OCI-M2 (cell line): Measurements from ENCODE around the gene CDK5.
A peak's percentile ranks its signal among the peaks of the same experiment; 100 is the strongest.

Experiments used
- DNase-seq: peaks from one replicate; lab custom pipeline; 2025; ENCODE audit not compliant: unreplicated experiment; lab: John Stamatoyannopoulos, UW

CDK5 gene

DNA sequence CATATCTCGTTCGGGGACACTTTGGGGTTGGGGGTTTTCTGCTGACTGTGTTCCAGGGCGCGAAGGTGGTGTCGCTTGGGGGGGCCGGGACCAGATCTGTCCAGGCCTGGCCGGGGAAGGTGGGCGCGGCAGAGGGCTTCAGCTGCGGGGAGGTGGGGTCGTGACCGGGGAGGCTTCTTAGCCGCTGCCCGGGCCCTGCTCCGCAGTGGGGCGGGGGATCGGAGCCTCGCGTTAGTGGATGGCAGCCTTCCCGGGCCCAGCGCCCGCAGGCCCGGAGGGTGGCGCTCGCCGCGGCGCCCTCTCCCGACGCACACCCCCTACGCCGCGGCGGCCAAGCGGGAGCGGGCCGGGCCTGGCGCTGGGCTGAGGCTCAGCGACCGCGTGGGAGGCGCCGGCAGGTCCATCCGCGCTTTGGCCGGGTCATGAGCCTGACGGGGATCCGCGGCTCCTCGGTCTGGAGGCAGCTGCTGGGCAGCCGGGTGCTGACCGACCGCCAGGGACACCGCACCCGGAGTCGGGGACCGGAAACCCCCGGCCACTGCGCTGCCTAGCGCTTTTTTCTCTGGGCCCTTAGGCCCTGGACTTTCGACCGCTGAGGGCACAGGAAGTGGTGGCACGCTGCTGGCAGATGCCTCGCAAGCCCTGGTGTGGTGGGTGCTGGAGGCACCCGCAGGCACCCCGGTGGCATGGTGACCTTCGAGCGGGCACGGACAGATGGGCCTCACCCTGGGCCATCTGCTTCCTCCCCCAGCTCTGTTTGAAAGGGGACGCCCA lies 29.7 kb upstream of the CDK5 start:
- DNase-seq: no peak

DNA sequence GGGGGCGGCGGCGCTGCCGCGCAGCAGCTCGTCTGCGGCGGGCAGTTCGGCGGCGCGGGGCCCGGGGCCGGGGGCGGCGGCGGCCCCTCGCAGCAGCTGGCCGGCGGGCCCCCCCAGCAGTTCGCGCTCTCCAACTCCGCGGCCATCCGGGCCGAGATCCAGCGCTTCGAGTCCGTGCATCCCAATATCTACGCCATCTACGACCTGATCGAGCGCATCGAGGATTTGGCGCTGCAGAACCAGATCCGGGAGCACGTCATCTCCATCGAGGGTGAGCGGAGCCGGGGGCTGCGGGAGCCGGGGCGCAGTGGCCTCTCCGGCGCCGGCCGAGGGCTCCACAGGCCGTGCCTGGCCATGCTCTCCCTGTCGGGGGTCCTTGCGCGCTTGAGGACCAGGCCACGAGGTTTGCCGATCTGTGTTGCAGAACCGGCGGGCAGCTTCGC lies 29.1 kb upstream of the CDK5 start:
- no peak for DNase-seq

DNA sequence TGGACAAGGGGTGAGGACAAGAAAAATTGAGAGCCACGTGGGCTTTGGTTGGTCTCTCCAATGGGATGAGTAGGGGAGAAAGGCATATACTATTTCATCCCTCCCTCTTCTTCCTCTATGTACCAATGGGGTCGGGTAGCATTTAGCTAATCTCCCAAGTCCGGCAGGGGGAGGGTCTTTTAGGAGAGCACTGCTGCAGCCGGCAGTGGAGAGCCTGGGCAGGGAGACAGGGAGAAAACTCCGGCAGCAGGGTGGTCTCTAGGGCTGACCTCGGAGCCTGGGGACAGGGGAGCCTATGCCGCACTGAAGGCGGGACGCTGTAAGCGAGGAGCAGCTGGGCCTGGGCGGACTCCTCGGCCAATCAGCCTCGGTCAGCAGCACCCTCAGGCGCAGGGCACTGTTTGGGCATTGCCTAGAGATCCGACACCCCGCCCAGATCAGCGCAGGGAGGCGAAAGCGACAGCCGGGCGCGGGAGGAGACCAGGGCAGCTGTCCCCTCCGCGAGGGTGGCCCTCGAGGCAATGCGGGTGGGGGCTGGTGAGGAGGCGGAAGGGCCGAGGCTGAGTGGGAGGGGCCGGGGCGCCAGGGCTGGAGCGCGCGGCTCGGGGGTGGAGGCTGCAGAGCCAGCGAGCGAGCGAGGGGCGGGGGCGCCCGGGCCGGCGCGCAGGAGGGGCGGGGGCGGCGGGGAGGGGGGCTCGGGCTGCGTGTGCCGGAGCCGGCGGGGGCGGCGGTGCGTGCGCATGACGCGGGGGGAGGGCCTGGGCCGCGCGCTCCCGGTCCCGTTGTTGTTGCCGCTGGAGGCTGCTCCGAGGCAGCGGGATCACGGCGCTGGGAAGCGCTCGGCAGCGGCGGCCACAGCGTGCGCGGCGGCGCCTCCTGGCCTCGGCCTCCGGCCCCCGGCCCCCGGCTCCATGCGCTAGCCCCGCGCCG lies 28.3 kb upstream of the CDK5 start, which contains the start of gene AGAP3:
AGAP3 (plus strand) TSS at position 785 of the 930 bp plus-strand sequence. CDS start 267 bp downstream, outside the sequence.
- peak; percentile 82 for DNase-seq

DNA sequence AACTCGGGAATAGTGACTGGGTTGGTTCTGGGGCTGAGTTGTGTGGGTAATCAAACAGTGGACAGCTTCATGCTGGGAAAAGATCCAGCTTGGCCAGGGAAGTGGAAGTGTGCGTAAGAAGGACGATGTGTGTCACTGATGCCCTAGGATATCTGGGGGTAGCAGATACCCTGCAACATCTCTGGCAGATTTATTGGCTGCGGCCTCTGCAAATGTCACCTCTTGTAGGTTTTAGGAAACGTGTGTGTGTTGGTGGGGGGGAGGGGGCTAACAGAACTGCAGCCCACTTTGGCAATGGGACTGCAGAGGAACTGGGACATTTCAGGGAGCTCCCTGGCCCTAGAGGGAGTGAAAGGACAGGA lies 27.6 kb upstream of the CDK5 start:
- DNase-seq: no peak

DNA sequence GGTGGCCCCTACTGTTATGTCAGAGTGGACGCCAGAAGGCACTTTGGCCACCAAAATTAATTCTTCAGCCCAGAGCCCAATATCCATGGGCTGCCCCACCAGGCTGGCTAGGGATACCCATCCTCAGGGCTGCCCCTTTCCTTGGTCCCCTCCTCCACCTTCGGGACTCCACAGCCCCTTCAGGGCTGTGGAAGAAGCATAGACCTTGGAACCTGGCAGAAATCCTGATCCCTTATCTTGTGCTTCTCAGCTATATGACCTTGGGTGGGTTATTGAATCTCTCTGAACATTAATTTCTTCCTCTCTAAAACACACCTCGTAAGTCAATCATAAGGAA lies 26.1 kb upstream of the CDK5 start:
- no peak for DNase-seq

DNA sequence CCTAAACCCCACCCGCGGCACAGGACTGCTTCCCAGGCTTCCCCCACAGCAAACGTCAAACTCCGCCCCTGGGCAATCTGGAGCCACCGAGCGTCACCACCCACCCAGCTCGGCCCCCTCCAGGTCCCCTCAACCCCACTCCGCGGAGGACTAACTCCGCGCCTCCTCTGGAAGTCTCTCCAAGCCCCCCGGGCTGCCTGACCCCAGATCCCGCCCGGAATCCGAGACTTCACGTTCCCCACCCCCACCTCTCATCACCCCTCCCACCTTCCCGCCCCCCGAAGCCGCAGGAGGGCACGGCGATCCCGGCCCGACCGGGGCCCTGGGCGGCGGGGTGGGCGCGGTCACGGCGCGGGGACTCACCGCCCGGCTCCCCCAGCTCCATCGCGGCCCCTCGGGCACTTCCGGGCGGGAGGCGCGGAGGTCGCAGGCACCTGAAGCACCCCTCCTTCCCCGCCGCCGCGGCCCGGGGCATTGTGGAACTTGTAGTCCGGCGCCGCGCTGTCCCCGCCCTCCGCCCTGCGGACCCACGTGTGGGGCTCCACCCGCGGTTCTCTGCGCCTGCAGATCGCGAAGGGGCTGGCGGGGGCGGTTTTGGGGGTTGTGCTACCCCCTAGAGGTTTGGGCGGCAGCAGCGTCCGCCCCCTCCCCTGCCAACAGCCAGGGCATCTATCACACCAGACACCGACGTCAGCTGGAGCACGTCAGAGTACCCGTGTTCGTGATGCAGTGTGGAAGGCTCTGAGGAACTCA lies 25.6 kb upstream of the CDK5 start, which contains the start of gene TMUB1:
TMUB1 (minus strand) TSS at position 423 of the 753 bp plus-strand sequence. CDS start 930 bp downstream, outside the sequence.
- DNase-seq: no peak

DNA sequence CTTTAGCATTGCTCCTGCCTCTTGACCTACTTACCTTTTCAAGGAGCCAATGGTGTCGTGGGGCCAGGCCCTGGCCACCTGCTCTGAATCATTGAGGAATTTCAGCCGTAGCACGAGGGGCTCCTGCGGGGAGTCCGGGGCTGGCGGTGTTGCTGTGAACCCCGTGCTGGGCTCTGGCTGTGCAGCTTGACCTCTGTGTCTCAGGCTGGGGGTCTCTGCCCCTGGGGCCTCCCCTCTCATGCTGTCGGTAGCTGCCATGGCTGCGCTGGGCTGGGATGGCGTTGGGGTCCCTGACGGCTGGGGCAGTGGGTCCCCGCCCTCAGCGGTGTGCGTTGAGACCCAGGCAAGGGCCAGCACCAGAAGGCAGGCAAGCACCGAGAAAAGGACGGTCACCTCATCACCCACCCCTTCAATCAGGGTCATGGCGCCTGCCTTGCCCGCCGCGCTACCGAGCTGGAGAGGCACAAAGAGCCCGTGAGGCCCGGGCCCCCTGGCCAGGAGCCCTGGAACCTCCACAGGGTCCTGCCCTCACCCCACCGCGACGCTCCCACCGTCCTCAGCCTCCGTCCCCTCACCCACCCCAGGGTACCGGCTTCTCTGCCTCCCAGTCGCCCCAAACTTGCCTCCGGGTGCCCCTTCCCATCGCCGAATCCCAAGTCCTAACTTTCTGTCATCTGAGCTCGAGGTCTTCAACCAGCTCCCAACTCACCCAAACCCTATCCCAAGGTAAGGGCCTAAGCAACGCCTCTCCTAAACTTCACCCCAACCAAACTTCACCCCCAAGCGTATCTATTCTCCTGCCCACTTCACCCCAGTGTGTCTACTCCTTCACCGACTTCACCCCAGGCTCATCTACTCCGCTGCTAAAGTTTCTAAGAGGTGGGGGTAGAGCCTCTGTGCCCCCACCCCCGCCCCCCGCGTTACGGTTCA lies 24.7 kb upstream of the CDK5 start:
- DNase-seq: no peak

DNA sequence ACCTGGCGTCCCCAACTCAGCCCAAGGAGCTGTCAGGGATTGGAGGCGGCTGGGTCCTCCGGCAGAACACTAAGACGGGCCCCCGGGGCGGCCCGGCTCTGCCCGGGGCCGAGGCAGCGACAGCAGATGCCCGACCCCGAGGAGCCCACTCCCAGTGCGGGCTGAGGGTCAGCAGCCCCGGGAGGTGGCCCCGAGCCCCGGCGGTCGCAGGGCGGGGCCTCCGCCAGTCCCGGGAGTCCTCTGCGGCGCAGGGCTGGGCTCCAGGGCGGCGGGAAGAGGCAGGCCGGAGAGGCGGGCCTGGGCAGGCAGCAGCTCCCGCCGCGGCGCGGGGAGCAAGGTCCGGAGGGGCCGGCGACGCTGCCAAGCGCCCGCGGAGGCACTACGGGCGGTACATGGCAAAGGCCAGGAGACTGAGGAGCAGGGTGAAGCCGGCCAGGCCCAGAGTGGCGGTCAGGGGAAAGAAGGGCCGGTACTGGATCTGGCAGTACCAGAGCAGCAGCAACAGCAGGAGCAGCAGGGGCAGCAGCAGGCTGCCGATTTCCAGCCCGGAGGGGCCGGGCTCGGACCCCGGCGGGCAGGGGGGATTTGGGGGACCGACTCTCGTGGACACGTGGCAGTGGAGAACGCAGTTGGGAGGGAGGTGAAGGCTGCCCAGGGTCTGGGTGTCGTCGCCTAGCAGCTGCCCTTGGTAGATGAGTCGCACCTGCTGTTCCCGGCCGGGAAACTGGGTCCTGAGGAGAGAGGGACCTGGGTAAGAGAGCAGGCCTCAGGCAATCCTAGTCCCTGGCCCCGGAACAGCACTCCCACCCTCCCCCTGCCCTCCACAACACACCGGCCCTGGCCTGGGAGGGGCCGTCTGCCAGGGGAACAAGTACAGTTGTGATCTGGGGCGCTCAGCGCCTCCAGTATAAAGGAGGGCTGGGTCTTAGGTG lies 23.7 kb upstream of the CDK5 start:
- no peak for DNase-seq

DNA sequence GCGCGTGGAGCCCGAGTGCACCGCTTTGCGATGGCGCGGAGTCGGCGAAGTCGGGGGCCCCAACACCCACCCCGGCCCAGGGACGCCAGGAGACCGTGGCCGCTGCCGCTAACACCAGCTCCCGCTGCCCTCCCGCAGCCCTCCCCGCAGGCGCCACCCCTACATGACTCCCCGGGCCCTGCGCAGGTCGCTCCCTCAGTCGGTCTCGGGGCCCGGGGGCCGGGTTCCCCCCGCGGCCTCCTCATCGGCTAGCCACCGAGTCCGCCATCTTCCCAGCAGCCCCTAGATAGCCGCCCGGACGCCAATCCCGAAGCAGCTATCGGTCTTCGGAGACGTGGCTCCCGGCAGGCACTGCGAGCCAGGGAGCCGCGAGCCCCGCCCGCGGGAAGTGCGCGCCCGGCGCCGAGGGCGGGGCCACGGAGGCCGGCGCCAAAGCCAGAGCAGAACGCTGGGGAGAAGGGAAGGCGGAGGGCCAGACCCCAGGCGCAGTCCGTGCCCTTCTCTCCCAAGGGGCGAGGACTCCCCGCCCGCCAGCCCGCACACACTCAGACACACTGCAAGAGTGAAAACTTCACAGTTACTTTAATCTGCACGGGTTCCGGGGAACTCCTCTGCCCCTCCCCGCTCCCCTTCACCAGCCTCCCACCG lies 22.9 kb upstream of the CDK5 start, which contains the start of gene FASTK:
FASTK (minus strand) TSS at position 288 of the 648 bp plus-strand sequence; CDS start at position 245, 43 bp downstream.
- peak; percentile 62 for DNase-seq

DNA sequence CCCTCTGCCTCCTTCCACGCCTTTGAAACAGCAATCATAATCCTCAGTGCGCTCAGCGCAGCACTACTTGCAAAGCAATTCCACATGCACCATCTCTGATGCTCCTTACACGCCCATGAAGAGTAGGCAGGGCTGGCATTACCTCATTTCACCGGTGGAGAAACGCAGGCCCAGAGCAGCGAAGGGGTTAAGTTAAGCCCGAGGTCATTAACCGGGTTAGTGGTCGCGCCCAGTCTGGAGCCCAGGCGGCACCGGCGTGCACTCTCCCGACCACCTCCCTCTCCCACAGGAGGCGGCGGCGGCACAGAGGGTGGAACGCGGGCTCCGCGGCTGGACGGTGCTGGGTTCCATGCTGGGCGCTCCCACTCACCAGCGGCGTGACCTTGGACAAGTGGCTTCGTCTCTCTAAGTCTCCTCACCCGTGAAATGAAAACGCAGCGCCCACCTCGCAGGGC lies 22.4 kb upstream of the CDK5 start:
- no peak for DNase-seq

DNA sequence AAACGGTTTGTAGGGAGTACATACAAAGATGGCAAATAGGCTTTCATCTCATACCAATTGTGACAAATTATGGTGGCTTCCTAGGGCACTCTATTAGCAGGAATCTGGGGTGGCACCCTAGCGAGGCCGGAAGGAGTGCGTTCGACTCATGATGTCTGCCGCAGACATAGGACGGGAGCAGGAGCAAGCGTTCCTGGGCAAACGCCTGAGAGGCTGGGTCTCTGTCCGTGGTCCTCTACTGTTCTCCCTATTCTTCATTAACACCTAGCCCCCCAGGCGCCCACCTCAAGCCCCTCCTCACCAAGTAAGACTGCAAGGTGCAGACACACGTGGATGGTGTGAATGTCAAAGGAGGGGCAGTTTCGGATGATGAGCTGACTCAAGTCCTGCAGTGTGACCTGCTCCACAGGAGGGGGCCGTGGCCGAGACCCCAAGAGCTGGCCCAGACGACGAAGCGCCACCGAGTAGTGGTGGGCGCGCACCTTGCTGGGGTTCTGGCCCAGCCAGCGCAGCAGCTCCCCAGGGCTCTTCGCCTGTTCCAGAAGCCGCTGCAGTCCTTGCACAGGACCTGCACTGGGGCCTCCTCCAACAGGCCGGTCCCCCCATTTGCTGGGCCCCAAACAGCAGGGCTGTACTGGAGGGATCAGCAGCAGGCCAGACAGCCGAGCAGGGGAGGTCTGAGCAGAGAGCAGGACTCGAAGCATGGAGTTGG lies 21.7 kb upstream of the CDK5 start:
- no peak for DNase-seq

DNA sequence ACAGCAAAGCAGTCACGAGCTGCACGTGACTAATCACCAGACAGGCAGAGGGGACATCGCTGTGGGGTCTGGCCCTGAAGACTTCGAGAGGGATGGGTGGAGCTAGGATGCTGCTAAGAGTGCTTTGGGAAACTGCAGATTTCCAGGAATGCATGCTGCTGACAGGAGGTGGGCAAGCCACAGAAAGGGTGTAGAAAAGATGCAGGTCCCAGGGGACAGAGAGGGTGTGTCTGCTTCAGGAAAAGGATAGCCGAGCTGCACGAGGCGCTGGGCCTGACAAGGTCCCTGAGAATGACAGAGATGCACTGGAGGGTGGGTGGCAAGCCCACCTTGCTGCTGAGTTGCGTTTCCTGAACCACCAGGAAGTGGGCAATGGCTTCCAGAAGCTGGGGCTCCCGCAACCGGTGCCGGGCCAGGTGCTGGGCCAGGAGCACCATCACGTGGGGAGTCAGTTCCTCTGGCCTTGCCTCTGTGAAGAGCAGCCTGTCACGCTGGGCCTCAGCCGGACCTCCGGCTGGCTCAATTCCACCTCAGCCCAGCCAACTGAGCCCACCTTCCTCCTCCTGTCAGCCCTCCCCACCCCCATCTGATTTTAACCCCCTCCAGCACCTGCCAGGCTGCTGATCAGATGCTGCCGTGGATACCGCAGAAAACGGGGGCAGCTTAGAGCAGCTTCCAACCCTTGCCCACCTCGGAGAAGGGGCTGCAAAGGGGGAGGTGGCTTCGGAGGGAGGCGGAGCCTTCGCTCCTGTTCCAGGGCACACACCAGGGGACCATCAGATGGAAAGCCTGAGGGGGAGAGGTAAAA lies 20.7 kb upstream of the CDK5 start:
- DNase-seq: no peak

DNA sequence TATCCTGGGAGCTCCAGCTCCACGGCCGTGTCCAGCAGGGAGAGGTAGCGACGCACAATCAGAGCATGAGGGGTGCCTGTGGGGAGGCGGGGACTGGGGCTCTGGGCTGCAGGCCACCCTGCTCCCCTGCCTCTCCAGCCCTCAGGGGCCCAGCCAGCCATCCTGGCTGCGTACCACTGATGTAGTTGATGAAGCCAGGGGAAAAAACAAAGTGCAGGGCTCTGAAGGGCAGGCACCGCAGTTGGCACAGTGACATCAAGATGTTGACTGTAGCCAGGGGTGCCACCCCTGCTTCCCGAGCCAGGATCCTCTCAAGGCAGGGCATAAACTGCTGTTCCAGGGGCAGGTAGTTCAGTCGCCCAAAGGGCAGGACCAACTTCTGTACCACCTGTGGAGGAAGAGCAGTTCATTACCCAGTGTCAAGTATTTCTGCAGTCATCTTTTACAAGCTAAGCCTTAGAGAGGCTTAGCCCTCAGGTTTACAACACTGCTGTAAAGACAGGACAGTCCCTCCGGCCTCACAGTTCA lies 20.1 kb upstream of the CDK5 start:
- DNase-seq: no peak

DNA sequence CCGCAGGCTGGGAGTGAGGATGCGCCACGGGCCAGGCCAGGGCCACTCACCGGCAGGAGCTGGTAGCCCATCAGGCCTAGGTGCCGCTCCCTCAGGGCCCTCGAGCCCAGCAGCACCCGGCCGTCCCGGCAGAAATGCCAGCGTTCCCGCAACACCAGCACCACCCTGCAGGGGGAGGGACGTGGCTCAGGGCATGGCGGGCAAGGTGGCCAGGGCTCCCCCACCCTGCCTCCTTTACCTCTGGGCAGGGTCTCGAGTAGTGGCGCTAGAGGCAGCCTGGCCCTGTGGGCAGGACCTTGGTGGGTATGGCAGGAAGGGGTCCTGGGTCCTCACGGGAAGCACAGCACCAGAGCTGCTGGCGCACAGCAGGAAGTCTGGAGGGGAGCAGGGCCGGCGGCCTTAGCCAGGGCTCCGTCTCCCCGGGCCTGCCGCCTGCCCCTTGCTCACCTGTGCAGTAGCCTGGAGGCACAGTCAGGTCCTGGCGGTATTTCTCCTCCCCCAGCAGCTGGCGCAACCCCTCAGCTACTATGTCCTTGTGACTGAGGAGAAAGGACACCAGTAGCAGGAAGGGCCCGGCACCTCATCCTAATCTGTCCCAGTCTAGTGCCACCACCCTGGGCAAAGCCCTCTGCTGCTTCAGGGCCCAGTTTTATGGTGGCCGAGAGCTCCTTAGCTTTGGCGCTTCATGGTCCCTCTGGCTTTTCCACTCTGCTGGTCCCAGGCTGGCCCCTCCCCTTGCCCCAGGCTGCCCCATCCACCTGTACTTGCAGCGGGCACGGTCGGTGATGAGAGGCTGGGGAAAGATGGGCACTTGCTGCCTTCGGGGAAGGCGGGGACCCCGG lies 19.4 kb upstream of the CDK5 start:
- DNase-seq: no peak

DNA sequence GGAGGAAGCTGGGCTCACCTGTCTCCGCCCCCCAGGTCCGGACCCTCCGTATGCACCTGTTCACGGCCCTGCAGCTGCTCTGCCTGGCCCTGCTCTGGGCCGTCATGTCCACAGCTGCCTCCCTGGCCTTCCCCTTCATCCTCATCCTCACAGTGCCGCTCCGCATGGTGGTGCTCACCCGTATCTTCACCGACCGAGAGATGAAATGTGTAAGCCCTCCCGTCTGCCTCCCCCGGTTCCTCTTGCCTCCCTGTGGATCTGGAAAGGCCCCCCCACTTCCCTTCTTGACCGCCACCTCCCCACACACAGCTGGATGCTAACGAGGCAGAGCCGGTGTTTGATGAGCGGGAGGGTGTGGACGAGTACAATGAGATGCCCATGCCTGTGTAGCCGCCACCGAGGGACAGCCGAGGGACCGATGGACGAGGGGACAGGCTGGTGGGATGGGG lies 18.3 kb upstream of the CDK5 start:
- no peak for DNase-seq

DNA sequence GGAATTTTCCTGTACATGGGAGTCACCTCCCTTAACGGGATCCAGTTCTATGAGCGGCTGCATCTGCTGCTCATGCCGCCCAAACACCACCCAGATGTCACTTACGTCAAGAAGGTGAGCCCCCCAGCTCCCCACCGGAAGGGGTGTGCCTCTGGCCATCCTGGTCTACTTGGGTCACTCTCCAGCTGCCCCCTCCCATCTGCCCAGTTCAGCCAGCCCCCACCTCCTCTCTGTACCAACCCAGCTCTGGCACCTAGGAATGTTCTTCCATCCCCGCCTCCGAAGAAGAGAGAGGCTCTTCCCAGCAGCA lies 17.9 kb upstream of the CDK5 start:
- DNase-seq: no peak
